Suppressor macrophage (primary cell): ENCODE results near the gene CEMP1.
A peak's percentile ranks its signal among the peaks of the same experiment; 100 is the strongest.

Experiments used
- DNase-seq, 4 experiments: peaks; one replicate each; pipeline ENCODE4 v3.0.0-alpha.2; 2020 to 2022

CEMP1 gene

GRCh38 chr16:2518823-2519710 lies 12.1 kb downstream of the CEMP1 start:
- DNase-seq, result peak in 1 of 4 experiments; percentile 45

GRCh38 chr16:2517954-2518605 lies 13.1 kb downstream of the CEMP1 start:
- peak in 1 of 4 experiments; percentile 33 for DNase-seq

GRCh38 chr16:2516391-2517240 lies 14.6 kb downstream of the CEMP1 start:
- DNase-seq, result peak; percentile 78 to 87 (median 84)

- peak; percentile 66 to 84 (median 80) for DNase-seq
These were observed 15.9 kb downstream of the CEMP1 start for GRCh38 chr16:2515180-2515851.

- peak; percentile 56 to 77 (median 64) for DNase-seq
These were observed 16.7 kb downstream of the CEMP1 start for GRCh38 chr16:2514333-2515179.

- peak; percentile 93 to 99 (median 97) for DNase-seq
These were observed 17.5 kb downstream of the CEMP1 start, which contains the start of gene ATP6V0C for GRCh38 chr16:2513405-2514332. ATP6V0C (plus strand) TSS chr16:2513952; CDS start chr16:2514104, 152 bp downstream.

GRCh38 chr16:2512735-2513404 lies 18.3 kb downstream of the CEMP1 start:
- DNase-seq, result no peak

GRCh38 chr16:2511996-2512734 lies 19.0 kb downstream of the CEMP1 start:
- DNase-seq, result peak in 1 of 4 experiments; percentile 45

- DNase-seq, result peak; percentile 60 to 84 (median 70)
These were observed 19.9 kb downstream of the CEMP1 start for GRCh38 chr16:2511128-2511800.

- DNase-seq, result no peak
These were observed 22.3 kb downstream of the CEMP1 start for GRCh38 chr16:2508722-2509400.

GRCh38 chr16:2507665-2508064 lies 23.5 kb downstream of the CEMP1 start:
- peak; percentile 90 to 96 (median 94) for DNase-seq

- peak; percentile 82 to 92 (median 90) for DNase-seq
These were observed 24.1 kb downstream of the CEMP1 start for GRCh38 chr16:2507052-2507659.

- no peak for DNase-seq
These were observed 25.5 kb downstream of the CEMP1 start for GRCh38 chr16:2505695-2506094.

- DNase-seq, result no peak
These were observed 29.0 kb downstream of the CEMP1 start for GRCh38 chr16:2501946-2502895.

- DNase-seq, result peak; percentile 89 to 94 (median 94)
These were observed 30.1 kb downstream of the CEMP1 start for GRCh38 chr16:2500918-2501750.
